WTC11 (cell line): ENCODE results near the gene SYPL1. TPM values are rescaled to one million over a fixed set of nuclear protein-coding genes. Genes with fewer than 3 reads are reported as not detected.
"Not testable (repeated sequence)": the region's sequence is repeated elsewhere in the genome, so short reads cannot be mapped to it uniquely, and the experiment has no call there.

Experiments used
- ATAC-seq: fragments of 200-7000 bp; cut with Tn5 transposase; 2 replicates; pipeline ENCODE4 v1.10.0; 2021; ENCODE audit warnings: mild to moderate bottlenecking, moderate library complexity
- CTCF ChIA-PET: fragments of 300-600 bp; sonication (Branson Sonifier 250); formaldehyde crosslinking; loops from one replicate; lab custom pipeline; 2021; ENCODE audit warnings: antibody characterized with exemption; lab: Charles Lee
- POLR2A ChIA-PET: fragments of 350-600 bp; sonication (Branson Sonifier 250); formaldehyde crosslinking; loops from one replicate; lab custom pipeline; 2021; ENCODE audit warnings: antibody characterized with exemption; lab: Charles Lee
- DNase-seq: peaks from one replicate; pipeline ENCODE4 v3.0.0; 2021; ENCODE audit warnings: low spot score
- H3K27ac Mint-ChIP-seq: 2 replicates; pipeline ENCODE4 v1.8.0; 2021; ENCODE audit warnings: mixed read lengths
- H3K27me3 Mint-ChIP-seq: 2 replicates; pipeline ENCODE4 v1.8.0; 2021; ENCODE audit warnings: low read depth, mild to moderate bottlenecking, moderate library complexity, mixed read lengths
- H3K36me3 Mint-ChIP-seq: 2 replicates; pipeline ENCODE4 v1.8.0; 2021; ENCODE audit warnings: mixed read lengths
- H3K4me1 Mint-ChIP-seq: 2 replicates; pipeline ENCODE4 v1.8.0; 2022; ENCODE audit warnings: mixed read lengths
- H3K4me3 Mint-ChIP-seq: 2 replicates; pipeline ENCODE4 v1.8.0; 2021; ENCODE audit warnings: mild to moderate bottlenecking, moderate library complexity, mixed read lengths
- H3K9me3 Mint-ChIP-seq: 2 replicates; pipeline ENCODE4 v1.8.0; 2021; ENCODE audit warnings: mixed read lengths
- CREM ChIP-seq: sonication (generic); formaldehyde crosslinking; IDR thresholded peaks from 2 replicates; pipeline ENCODE4 v1.8.1; 2022; ENCODE audit warnings: mild to moderate bottlenecking, missing genetic modification reagents, moderate library complexity
- GRHL2 ChIP-seq: fragments of 250-450 bp; sonication (Bioruptor Pico); IDR thresholded peaks from 2 replicates; pipeline ENCODE4 v1.8.0; 2022; ENCODE audit warnings: mild to moderate bottlenecking, moderate library complexity; ENCODE audit not compliant: insufficient replicate concordance, severe bottlenecking
- IRF2 ChIP-seq: sonication (generic); formaldehyde crosslinking; IDR thresholded peaks from 2 replicates; pipeline ENCODE4 v1.8.0; 2022; ENCODE audit warnings: low read depth, missing genetic modification reagents, borderline replicate concordance
- KAT7 ChIP-seq: sonication (generic); formaldehyde crosslinking; IDR thresholded peaks from 2 replicates; pipeline ENCODE4 v1.8.1; 2023; ENCODE audit warnings: missing genetic modification reagents, mild to moderate bottlenecking, borderline replicate concordance
- MXD4 ChIP-seq: fragments of 250-450 bp; sonication (Bioruptor Pico); IDR thresholded peaks from 2 replicates; pipeline ENCODE4 v1.8.0; 2021; ENCODE audit warnings: mild to moderate bottlenecking, moderate library complexity, borderline replicate concordance
- MYBL2 ChIP-seq: sonication (generic); formaldehyde crosslinking; IDR thresholded peaks from 2 replicates; pipeline ENCODE4 v1.8.1; 2023; ENCODE audit warnings: mild to moderate bottlenecking, moderate library complexity, missing genetic modification reagents
- SMAD3 ChIP-seq: sonication (generic); formaldehyde crosslinking; IDR thresholded peaks from 2 replicates; pipeline ENCODE4 v1.8.0; 2022; ENCODE audit warnings: missing genetic modification reagents, mild to moderate bottlenecking, borderline replicate concordance
- TCF7 ChIP-seq: sonication (generic); formaldehyde crosslinking; IDR thresholded peaks from 2 replicates; pipeline ENCODE4 v1.8.0; 2022; ENCODE audit warnings: mild to moderate bottlenecking, low read depth, missing genetic modification reagents, moderate library complexity
- TEAD1 ChIP-seq: sonication (generic); formaldehyde crosslinking; IDR thresholded peaks from 2 replicates; pipeline ENCODE4 v1.8.0; 2022; ENCODE audit warnings: mild to moderate bottlenecking, missing genetic modification reagents
- ZBTB21 ChIP-seq: sonication (generic); formaldehyde crosslinking; IDR thresholded peaks from 2 replicates; pipeline ENCODE4 v1.8.1; 2023; ENCODE audit warnings: mild to moderate bottlenecking, missing genetic modification reagents, borderline replicate concordance
- ZNF396 ChIP-seq: fragments of 250-450 bp; sonication (Bioruptor Pico); IDR thresholded peaks from 2 replicates; pipeline ENCODE4 v1.8.0; 2021; ENCODE audit warnings: mild to moderate bottlenecking, moderate library complexity, borderline replicate concordance
- ZNF416 ChIP-seq: fragments of 250-450 bp; sonication (Bioruptor Pico); IDR thresholded peaks from 2 replicates; pipeline ENCODE4 v1.9.0; 2021; ENCODE audit warnings: mild to moderate bottlenecking, inconsistent platforms
- total RNA-seq: library from RNA; stranded (reverse); gene quantifications from 3 replicates; pipeline ENCODE4 v1.2.3, GENCODE V29; 2021
- TF ChIP-seq, protein P1 (sequence below): sonication (generic); formaldehyde crosslinking; IDR thresholded peaks from 2 replicates; pipeline ENCODE4 v1.8.0; 2022; ENCODE audit warnings: mild to moderate bottlenecking, missing genetic modification reagents
- TF ChIP-seq, protein P2 (sequence below): sonication (generic); formaldehyde crosslinking; IDR thresholded peaks from 2 replicates; pipeline ENCODE4 v1.8.1; 2023; ENCODE audit warnings: mild to moderate bottlenecking, missing genetic modification reagents
- TF ChIP-seq, protein P3 (sequence below): sonication (generic); formaldehyde crosslinking; IDR thresholded peaks from 2 replicates; pipeline ENCODE4 v1.8.1; 2023; ENCODE audit warnings: mild to moderate bottlenecking, missing genetic modification reagents, moderate library complexity
- TF ChIP-seq, protein P4 (sequence below): sonication (generic); formaldehyde crosslinking; conservative IDR thresholded peaks from 2 replicates; pipeline ENCODE4 v1.8.1; 2022; ENCODE audit warnings: mild to moderate bottlenecking, missing genetic modification reagents
- TF ChIP-seq, protein P5 (sequence below): fragments of 250-450 bp; sonication (Bioruptor Pico); IDR thresholded peaks from 2 replicates; pipeline ENCODE4 v1.9.0; 2021; ENCODE audit warnings: moderate library complexity, mild to moderate bottlenecking, inconsistent platforms, borderline replicate concordance
- TF ChIP-seq, protein P6 (sequence below): fragments of 250-450 bp; sonication (Bioruptor Pico); IDR thresholded peaks from 2 replicates; pipeline ENCODE4 v1.9.0; 2021; ENCODE audit warnings: mild to moderate bottlenecking

The SYPL1 gene
- total RNA-seq, 1 experiment from 2014 or later = 54.8 TPM

DNA sequence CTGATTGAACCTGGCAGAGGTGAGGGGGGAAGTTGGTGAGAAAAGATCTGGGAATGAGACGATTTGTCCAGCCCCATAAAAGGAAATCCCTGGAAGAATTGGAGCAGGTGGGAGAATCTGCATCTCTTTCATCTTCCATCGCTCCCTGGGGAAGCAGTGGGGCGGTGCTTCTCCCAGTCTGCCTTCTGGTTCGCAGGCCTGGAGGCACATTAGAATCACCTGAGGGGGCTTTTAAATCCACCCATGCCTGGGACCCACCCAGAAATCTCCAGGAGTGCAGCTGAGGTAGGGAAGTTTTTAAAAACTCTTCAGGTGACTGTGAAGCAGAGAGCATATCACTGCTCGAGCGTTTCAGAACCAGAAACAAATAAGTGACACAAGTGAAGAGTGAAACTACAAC lies 26.7 kb upstream of the SYPL1 start (continued):
- TF ChIP-seq, protein P1, sequence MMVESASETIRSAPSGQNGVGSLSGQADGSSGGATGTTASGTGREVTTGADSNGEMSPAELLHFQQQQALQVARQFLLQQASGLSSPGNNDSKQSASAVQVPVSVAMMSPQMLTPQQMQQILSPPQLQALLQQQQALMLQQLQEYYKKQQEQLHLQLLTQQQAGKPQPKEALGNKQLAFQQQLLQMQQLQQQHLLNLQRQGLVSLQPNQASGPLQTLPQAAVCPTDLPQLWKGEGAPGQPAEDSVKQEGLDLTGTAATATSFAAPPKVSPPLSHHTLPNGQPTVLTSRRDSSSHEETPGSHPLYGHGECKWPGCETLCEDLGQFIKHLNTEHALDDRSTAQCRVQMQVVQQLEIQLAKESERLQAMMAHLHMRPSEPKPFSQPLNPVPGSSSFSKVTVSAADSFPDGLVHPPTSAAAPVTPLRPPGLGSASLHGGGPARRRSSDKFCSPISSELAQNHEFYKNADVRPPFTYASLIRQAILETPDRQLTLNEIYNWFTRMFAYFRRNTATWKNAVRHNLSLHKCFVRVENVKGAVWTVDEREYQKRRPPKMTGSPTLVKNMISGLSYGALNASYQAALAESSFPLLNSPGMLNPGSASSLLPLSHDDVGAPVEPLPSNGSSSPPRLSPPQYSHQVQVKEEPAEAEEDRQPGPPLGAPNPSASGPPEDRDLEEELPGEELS (CRISPR knock-in tag) = no peak
- TF ChIP-seq GRHL2 (CRISPR knock-in tag) = no peak
- TF ChIP-seq CREM (CRISPR knock-in tag) = no peak
- no peak for TF ChIP-seq ZNF396
- TF ChIP-seq TEAD1 (CRISPR knock-in tag) = no peak
- no peak for TF ChIP-seq MYBL2
- TF ChIP-seq, protein P2, sequence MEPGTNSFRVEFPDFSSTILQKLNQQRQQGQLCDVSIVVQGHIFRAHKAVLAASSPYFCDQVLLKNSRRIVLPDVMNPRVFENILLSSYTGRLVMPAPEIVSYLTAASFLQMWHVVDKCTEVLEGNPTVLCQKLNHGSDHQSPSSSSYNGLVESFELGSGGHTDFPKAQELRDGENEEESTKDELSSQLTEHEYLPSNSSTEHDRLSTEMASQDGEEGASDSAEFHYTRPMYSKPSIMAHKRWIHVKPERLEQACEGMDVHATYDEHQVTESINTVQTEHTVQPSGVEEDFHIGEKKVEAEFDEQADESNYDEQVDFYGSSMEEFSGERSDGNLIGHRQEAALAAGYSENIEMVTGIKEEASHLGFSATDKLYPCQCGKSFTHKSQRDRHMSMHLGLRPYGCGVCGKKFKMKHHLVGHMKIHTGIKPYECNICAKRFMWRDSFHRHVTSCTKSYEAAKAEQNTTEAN (CRISPR knock-in tag) = no peak
- TF ChIP-seq MXD4 (CRISPR knock-in tag) = no peak
- TF ChIP-seq SMAD3 = no peak

DNA sequence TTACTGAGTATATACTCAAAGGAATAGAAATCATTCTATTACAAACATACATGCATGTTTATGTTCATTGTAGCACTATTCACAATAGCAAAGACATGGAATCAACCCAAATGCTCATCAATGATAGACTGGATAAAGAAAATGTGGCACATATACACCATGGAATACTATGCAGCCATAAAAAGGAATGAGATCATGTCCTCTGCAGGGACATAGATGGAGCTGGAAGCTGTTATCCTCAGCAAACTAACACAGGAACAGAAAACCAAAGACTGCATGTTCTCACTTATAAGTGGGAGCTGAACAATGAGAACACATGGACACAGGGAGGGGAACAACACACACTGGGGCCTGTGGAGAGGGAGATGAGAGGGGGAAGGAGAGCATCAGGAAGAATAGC lies 26.1 kb upstream of the SYPL1 start:
- not testable (repeated sequence) for H3K27ac Mint-ChIP-seq, ATAC-seq, DNase-seq, H3K27me3 Mint-ChIP-seq, H3K4me3 Mint-ChIP-seq, H3K36me3 Mint-ChIP-seq
- Mint-ChIP-seq H3K9me3 (peaks cover 22% of the 10 kb centered on the region), H3K4me1 (peaks cover 24% of the 10 kb centered on the region)
- POLR2A ChIA-PET = interaction anchor here (0.5 kb wide), 1 partner anchor 499 kb away, joined by 3 read pairs; no protein-coding TSS in a partner anchor
- CTCF ChIA-PET = interaction anchor here (1.0 kb wide), 1 partner anchor 16 kb away, joined by 6 read pairs; no protein-coding TSS in a partner anchor

DNA sequence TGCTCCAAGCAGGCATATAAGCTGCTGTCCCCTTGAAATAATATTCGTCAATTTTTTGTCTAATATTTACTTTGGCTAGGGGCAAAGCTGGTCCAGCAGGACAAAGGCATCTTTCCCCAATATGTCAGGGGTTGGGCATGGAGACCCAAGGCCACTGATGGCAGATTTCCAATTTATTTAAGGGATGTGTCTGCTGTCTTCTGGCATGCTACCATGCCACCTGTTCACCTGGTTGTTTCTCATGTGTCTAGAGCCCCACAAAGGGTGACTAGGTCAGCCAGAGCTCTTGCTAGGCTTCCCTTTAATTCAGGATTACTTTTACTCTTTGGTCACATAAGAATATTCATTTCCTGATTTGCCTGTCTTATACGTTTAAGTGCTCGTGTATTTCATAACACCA lies 22.1 kb upstream of the SYPL1 start:
- Mint-ChIP-seq H3K9me3 (peaks cover 5% of the 10 kb centered on the region), H3K36me3 (no peaks in the 10 kb centered on the region)

More for the DNA sequence above, 22.1 kb upstream of the SYPL1 start:
- ATAC-seq (no peak), DNase-seq (no peak)
- H3K27me3 Mint-ChIP-seq = no peaks in the 10 kb centered on the region; the same call in 1 of the 2 replicates
- ChIA-PET POLR2A (no interaction called here), CTCF (no interaction called here)
- peaks cover 17% of the 10 kb centered on the region for H3K4me1 Mint-ChIP-seq
- TF ChIP-seq ZBTB21 (CRISPR knock-in tag) (no peak), TCF7 (no peak), KAT7 (CRISPR knock-in tag) (no peak), ZNF416 (no peak), IRF2 (CRISPR knock-in tag) (no peak)
- TF ChIP-seq, protein P3, sequence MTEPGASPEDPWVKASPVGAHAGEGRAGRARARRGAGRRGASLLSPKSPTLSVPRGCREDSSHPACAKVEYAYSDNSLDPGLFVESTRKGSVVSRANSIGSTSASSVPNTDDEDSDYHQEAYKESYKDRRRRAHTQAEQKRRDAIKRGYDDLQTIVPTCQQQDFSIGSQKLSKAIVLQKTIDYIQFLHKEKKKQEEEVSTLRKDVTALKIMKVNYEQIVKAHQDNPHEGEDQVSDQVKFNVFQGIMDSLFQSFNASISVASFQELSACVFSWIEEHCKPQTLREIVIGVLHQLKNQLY = no peak
- TF ChIP-seq, protein P4, sequence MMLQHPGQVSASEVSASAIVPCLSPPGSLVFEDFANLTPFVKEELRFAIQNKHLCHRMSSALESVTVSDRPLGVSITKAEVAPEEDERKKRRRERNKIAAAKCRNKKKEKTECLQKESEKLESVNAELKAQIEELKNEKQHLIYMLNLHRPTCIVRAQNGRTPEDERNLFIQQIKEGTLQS = no peak
- TF ChIP-seq, protein P5, sequence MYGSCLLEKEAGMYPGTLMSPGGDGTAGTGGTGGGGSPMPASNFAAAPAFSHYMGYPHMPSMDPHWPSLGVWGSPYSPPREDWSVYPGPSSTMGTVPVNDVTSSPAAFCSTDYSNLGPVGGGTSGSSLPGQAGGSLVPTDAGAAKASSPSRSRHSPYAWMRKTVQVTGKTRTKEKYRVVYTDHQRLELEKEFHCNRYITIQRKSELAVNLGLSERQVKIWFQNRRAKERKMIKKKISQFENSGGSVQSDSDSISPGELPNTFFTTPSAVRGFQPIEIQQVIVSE (CRISPR knock-in tag) = no peak
- TF ChIP-seq, protein P1 (CRISPR knock-in tag) = no peak
- TF ChIP-seq, protein P6, sequence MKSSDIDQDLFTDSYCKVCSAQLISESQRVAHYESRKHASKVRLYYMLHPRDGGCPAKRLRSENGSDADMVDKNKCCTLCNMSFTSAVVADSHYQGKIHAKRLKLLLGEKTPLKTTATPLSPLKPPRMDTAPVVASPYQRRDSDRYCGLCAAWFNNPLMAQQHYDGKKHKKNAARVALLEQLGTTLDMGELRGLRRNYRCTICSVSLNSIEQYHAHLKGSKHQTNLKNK (CRISPR knock-in tag) = no peak
- no peak overlapping the region for H3K4me3 Mint-ChIP-seq
- H3K27ac Mint-ChIP-seq = no peak overlapping the region
